Testis (tissue), 2 donors: ENCODE results near the gene MMP17.

Source experiments
- CTCF ChIP-seq, 3 experiments: fragments of 450-650 bp in 2 of 3; fragments of 200-600 bp in 1 of 3; sonication (generic) in 1 of 3; IDR thresholded peaks; one replicate each; pipeline ENCODE4 v1.5.1; 2016 to 2019; ENCODE audit warnings: antibody characterized with exemption in 3 of 3, mild to moderate bottlenecking in 2 of 3, moderate library complexity in 1 of 3
- POLR2A ChIP-seq: fragments of 450-650 bp; IDR thresholded peaks from one replicate; pipeline ENCODE4 v1.6.1; 2017; ENCODE audit warnings: antibody characterized with exemption, mild to moderate bottlenecking, moderate library complexity

DNA sequence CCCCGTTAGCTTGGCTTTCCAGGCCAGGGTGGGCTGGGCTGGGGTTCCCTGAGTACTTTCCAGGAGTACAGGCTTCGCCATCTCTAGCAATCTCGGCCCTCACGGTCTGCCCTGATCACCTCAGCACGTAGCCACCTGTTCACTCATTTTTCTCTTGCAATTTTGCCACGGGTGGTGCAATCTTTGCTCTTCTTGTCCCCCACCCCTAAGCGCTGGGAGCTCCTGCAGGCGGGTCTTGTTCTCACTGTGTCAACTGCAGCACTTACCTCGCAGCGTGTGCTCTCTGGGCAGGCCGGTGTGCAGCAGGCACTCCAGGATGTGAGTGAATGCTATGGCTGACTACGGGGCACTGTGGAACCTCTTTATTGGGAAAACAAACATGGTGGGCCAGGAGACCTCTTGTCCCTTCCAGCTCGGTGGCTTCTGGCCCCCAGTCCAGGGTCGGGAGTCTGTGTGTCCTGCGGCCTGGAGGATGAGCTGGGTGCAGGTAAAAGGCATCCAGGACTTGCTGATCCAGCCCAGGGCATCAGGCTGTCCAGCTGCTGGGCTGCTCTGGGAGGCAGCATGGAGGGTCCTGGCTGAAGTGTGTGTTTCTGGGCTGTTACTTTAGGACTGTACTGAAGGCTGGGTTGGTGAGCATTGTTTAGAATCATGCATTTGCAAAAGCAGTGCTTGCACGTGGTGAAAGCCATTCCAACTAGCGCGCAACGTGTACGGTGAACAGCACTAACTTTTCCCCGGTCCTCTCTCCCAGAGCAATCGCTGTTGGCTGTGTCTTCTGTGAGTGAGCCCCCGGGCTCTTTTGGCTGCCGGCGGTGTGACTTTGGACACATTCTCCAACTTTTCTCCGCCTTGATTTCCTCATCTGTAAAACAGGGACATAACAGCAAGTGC, 64.8 kb downstream of the MMP17 start:
- TF ChIP-seq CTCF (IDR thresholded peaks at IDR 0.05) (no peak), POLR2A (no peak)
